Ovary (tissue), 9 donors: Measurements from ENCODE around the gene WTAP. TPM values are rescaled to one million over a fixed set of nuclear protein-coding genes. Genes with fewer than 3 reads are reported as not detected.
"Not testable (repeated sequence)": the region's sequence is repeated elsewhere in the genome, so short reads cannot be mapped to it uniquely, and the experiment has no call there.

ENCODE experiments used
- DNase-seq, 5 donors: peaks; one replicate each; pipeline ENCODE4 v3.0.0-alpha.2; 2019 to 2020
- H3K27ac ChIP-seq, 2 donors: fragments of 200-600 bp; one replicate each; pipeline versions ENCODE4 v1.5.1 to v1.8.0; 2019 to 2022
- H3K27me3 ChIP-seq: fragments of 200-600 bp; one replicate; pipeline ENCODE4 v1.8.0; 2022
- H3K36me3 ChIP-seq: fragments of 200-600 bp; sonication (generic); one replicate; pipeline ENCODE4 v1.5.1; 2019
- H3K4me1 ChIP-seq: one replicate; pipeline ENCODE4 v1.8.1; 2013; ENCODE audit warnings: mild to moderate bottlenecking, moderate library complexity; ENCODE audit not compliant: insufficient read depth
- H3K4me3 ChIP-seq: fragments of 200-600 bp; sonication (generic); one replicate; pipeline ENCODE4 v1.5.1; 2017
- H3K9me3 ChIP-seq, 2 donors: fragments of 200-600 bp in 1 of 2; sonication (generic) in 1 of 2; one replicate each; pipeline versions ENCODE4 v1.5.1 to v1.8.1; 2013 to 2019; ENCODE audit warnings: mild to moderate bottlenecking in 1 of 2, moderate library complexity in 1 of 2
- CTCF ChIP-seq, 3 donors: fragments of 450-650 bp in 2 of 3; fragments of 200-600 bp in 1 of 3; IDR thresholded peaks; one replicate each; pipeline versions ENCODE4 v1.5.1 to v1.8.0; 2016 to 2022; ENCODE audit warnings: antibody characterized with exemption in 3 of 3, mild to moderate bottlenecking in 1 of 3
- EP300 ChIP-seq: sonication (generic); formaldehyde crosslinking; IDR thresholded peaks from one replicate; pipeline ENCODE4 v1.6.1; 2017; ENCODE audit warnings: antibody characterized with exemption
- POLR2A ChIP-seq: fragments of 450-650 bp; IDR thresholded peaks from one replicate; pipeline ENCODE4 v1.6.1; 2017; ENCODE audit warnings: antibody characterized with exemption, mild to moderate bottlenecking, moderate library complexity
- WGBS, 3 donors: extraction: QIAGEN DNeasy Blood & Tissue Kit in 1 of 3; methylation state at CpG; one replicate each; pipeline versions ENCODE4 v1.1.5 to v1.1.7; 2013 to 2017; 5-methylcytosine and 5-hydroxymethylcytosine counted together
- intact Hi-C, 4 donors: fragments of 100-400 bp; cut with DNase I; formaldehyde crosslinking; loops; one replicate each; pipeline versions ENCODE4 v1.11.0 to v1.15.1; 2022 to 2023
- polyA plus RNA-seq, 2 donors: library from polyadenylated mRNA; stranded (reverse); fragments of 200-250 nt in 1 of 2; fragments of 350-450 nt in 1 of 2; fragmentation: Illumina TruSeq in 1 of 2; extraction: RNeasy Lipid Tissue Mini Kit (QIAGEN cat#74804) in 1 of 2; gene quantifications; one replicate each; pipeline ENCODE4 v1.2.3, GENCODE V29; 2013 to 2014
- total RNA-seq, 7 donors: library from RNA; depleted of rRNA in 2 of 7; stranded (reverse); fragments of >200 nt in 2 of 7; fragmentation: NEBNext Ultra II Directional in 3 of 7; extraction: Animal tissue kit (Norgen Biotek cat#: 25700) in 3 of 7; gene quantifications; one replicate each; pipeline versions ENCODE4 v1.1.0 to v1.2.4, GENCODE V29; 2016 to 2023
- donor health status: DM: no; HTN: no; CAD: no; lungs with moderate emphysema.
- donor health status: DM: no; HTN: no; CAD: no.
- donor health status: Bipolar disorder and iron deficiency.
- donor health status: DM: yes; HTN: yes; CAD: no.
- donor health status: DM: no; HTN: no; CAD: no.
- donor health status: DM: yes; HTN: yes; CAD: no.

WTAP gene
- total and polyA plus RNA-seq, 9 donors = 65.3 to 117 (median 95.4) TPM

GRCh38 chr6:159716247-159717096 is 10.8 kb upstream of the WTAP start:
- Histone ChIP-seq H3K4me3 (no peak overlapping the region), H3K36me3 (no peaks in the 10 kb centered on the region), H3K27ac (peak overlapping the region in 1 of 2 donors; percentile 26), H3K9me3 (no peaks in the 10 kb centered on the region), H3K27me3 (no peaks in the 10 kb centered on the region), H3K4me1 (peaks cover 4% of the 10 kb centered on the region)
- peak in 2 of 5 donors; percentile 31 to 65 for DNase-seq
- WGBS, 3 donors = 36 to 51% (median 38%) methylated on average over 5 of the region's 5 CpGs
- intact Hi-C loops = no loop called here
- TF ChIP-seq POLR2A (no peak), CTCF (IDR thresholded peaks at IDR 0.05) (no peak), EP300 (peak; percentile 86)

- TF ChIP-seq CTCF (IDR thresholded peaks at IDR 0.05) (no peak), POLR2A (no peak), EP300 (no peak)
- 71 to 74% (median 74%) methylated on average over 3 of the region's 3 CpGs for WGBS, 3 donors
Measured at GRCh38 chr6:159718634-159719033, 8.7 kb upstream of the WTAP start.

GRCh38 chr6:159719287-159719686 is 8.0 kb upstream of the WTAP start:
- Histone ChIP-seq H3K4me3 (no peak overlapping the region), H3K9me3 (no peaks in the 10 kb centered on the region), H3K4me1 (peaks cover 4% of the 10 kb centered on the region), H3K27me3 (no peaks in the 10 kb centered on the region), H3K36me3 (no peaks in the 10 kb centered on the region), H3K27ac (no peak overlapping the region)
- DNase-seq = no peak
- TF ChIP-seq EP300 (no peak), CTCF (IDR thresholded peaks at IDR 0.05) (no peak), POLR2A (no peak)
- intact Hi-C loops = no loop called here
- 96 to 97% (median 97%) methylated on average over 7 of the region's 7 CpGs for WGBS, 3 donors

More at GRCh38 chr6:159718634-159719033, 8.7 kb upstream of the WTAP start:
- H3K36me3 ChIP-seq = no peaks in the 10 kb centered on the region
- intact Hi-C loops = no loop called here
- H3K4me3 ChIP-seq = no peak overlapping the region
- H3K27ac ChIP-seq = no peak overlapping the region
- H3K9me3 ChIP-seq = no peaks in the 10 kb centered on the region
- H3K27me3 ChIP-seq = no peaks in the 10 kb centered on the region
- H3K4me1 ChIP-seq = peaks cover 4% of the 10 kb centered on the region
- no peak for DNase-seq

DNA sequence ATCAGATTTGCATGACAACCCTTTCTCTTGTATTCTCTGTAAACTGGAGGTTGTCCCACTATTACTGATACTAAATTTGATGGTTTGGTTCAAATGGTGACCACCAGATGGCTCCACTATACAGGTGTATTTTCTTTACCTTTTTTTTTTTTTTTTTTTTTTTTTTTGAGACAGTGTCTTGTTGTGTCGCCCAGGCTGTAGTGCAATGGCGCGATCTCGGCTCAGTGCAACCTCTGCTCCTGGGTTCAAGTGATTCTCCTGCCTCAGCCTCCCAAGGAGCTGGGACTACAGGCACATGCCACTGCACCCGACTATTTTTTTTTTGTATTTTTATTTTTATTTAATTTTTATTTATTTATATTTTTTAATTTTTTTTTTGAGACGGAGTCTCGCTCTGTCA is 6.6 kb upstream of the WTAP start:
- H3K36me3 ChIP-seq = no peaks in the 10 kb centered on the region
- peaks cover 4% of the 10 kb centered on the region for H3K4me1 ChIP-seq
- DNase-seq = no peak
- intact Hi-C loops = no loop called here
- H3K27me3 ChIP-seq = no peaks in the 10 kb centered on the region
- no peak overlapping the region for H3K27ac ChIP-seq
- no peak overlapping the region for H3K4me3 ChIP-seq
- TF ChIP-seq POLR2A (no peak), CTCF (IDR thresholded peaks at IDR 0.05) (peak in 1 of 3 donors; percentile 13)
- no peaks in the 10 kb centered on the region for H3K9me3 ChIP-seq
- 70 to 76% (median 73%) methylated on average over 7 of the region's 7 CpGs for WGBS, 3 donors

DNA sequence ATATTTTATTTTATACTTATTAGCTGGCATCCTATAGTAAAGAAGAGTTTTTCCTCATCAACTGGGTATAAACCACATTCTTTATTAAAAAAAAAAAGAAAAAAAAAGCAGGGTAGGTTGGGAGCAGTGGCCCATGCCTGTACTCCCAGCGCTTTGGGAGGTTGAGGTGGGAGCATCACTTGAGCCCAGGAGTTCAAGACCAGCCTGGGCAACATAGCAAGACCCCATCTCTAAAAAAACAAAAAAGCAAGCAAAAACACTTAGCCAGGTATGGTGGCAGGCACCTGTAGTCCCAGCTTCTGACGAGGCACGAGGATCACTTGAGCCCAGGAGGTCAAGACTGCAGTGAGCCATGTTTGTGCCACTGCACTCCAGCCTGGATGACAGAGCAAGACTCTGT is 5.3 kb upstream of the WTAP start:
- H3K4me1 ChIP-seq, H3K27me3 ChIP-seq, H3K27ac ChIP-seq, H3K4me3 ChIP-seq, H3K36me3 ChIP-seq, intact Hi-C loops, DNase-seq, H3K9me3 ChIP-seq: not testable (repeated sequence)
- WGBS, 3 donors = 97 to 98% (median 98%) methylated on average over 3 of the region's 3 CpGs
